ENCODE data around the gene MARVELD2.

Gene MARVELD2

DNA sequence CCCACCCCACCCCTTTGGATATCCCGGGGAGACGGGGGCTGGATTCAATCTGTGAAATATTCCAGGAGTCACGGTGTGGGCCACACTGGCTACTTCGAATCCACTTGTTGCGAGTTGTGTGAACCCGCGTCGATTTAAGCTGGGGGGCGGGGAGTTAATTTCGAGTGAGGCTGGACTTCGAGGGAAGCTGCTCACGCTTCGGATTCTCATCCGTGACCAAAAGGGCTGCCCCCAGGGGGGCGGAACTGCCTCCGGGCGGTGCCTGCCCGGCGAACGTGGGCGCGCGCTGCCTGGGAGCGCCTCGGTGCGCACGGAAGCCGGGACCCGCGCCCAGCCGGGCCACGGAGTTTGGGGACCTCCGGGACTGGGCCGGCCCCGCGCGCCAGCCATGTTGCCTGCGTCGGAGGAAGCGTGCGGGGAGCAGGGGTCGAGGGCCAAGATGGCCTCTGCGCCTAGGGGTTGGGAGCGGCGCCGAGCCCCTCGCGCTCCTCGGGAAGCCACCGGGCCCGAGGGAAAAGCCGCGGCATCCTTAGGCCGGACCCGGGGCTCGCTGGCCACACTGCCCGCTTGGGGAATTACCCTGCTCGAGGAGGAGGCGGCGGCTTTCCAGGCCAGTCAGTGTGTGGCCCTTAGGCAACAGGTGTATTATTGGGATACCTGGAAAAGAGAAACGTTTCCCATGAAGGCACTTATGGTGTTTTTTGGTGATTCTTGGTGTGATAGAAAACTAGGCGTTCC, 78.6 kb downstream of the MARVELD2 start:
- DNase-seq = no peak
